SU-DHL-6 (cell line): ENCODE data around the gene NSRP1.

Experiments used
- H2AFZ ChIP-seq: fragments of 200-600 bp; sonication (generic); 2 replicates; pipeline ENCODE4 v1.6.1; 2014; ENCODE audit warnings: low read depth, mild to moderate bottlenecking, moderate library complexity, mixed read lengths, antibody characterized with exemption, low read length; ENCODE audit not compliant: severe bottlenecking
- H3F3A ChIP-seq: fragments of 200-600 bp; shearing (Covaris generic); 2 replicates; pipeline ENCODE4 v1.6.0; 2016; ENCODE audit warnings: antibody characterized with exemption, mild to moderate bottlenecking; ENCODE audit not compliant: insufficient read depth
- H3K27ac ChIP-seq: fragments of 200-600 bp; sonication (generic); 2 replicates; pipeline ENCODE4 v1.5.1; 2016; ENCODE audit warnings: low read depth, mild to moderate bottlenecking, low read length, moderate library complexity, mixed read lengths
- H3K27me3 ChIP-seq: fragments of 200-600 bp; sonication (generic), shearing (Covaris generic); 2 replicates; pipeline ENCODE4 v1.6.0; 2014; ENCODE audit warnings: mild to moderate bottlenecking, low read length
- H3K36me3 ChIP-seq: fragments of 200-600 bp; sonication (generic); 2 replicates; pipeline ENCODE4 v1.6.1; 2014; ENCODE audit warnings: mild to moderate bottlenecking, low read length, mixed read lengths
- H3K4me2 ChIP-seq: fragments of 300-600, 200-600 bp; shearing (Covaris generic), sonication (generic); 2 replicates; pipeline ENCODE4 v1.6.0; 2014; ENCODE audit warnings: low read length, low read depth, mild to moderate bottlenecking; ENCODE audit not compliant: poor library complexity, severe bottlenecking
- H3K4me3 ChIP-seq: fragments of 200-600 bp; sonication (generic); 2 replicates; pipeline ENCODE4 v1.5.1; 2014; ENCODE audit warnings: antibody characterized with exemption, low read length, mild to moderate bottlenecking, mixed read lengths; ENCODE audit not compliant: insufficient read depth, poor library complexity, severe bottlenecking
- H3K79me2 ChIP-seq: fragments of 200-600 bp; sonication (generic); 2 replicates; pipeline ENCODE4 v1.6.1; 2014; ENCODE audit warnings: mild to moderate bottlenecking, low read length, moderate library complexity; ENCODE audit not compliant: insufficient read depth
- H3K9ac ChIP-seq: fragments of 200-600 bp; sonication (generic); 2 replicates; pipeline ENCODE4 v1.7.0; 2014; ENCODE audit warnings: mild to moderate bottlenecking, low read length
- H3K9me2 ChIP-seq: fragments of 200-600 bp; sonication (generic); replicated peaks from 2 replicates; pipeline ENCODE4 v1.6.1; 2014; ENCODE audit warnings: low read length; ENCODE audit not compliant: insufficient read depth
- H3K9me3 ChIP-seq: fragments of 200-600 bp; sonication (generic); 2 replicates; pipeline ENCODE4 v1.6.1; 2014; ENCODE audit warnings: low read length, mixed read lengths; ENCODE audit not compliant: insufficient read depth
- H4K20me1 ChIP-seq: fragments of 200-600 bp; sonication (generic); 2 replicates; pipeline ENCODE4 v1.6.1; 2014; ENCODE audit warnings: low read depth, mild to moderate bottlenecking, antibody characterized with exemption, low read length, moderate library complexity, mixed read lengths
- CTCF ChIP-seq: fragments of 200-600 bp; sonication (generic); IDR thresholded peaks from one replicate; pipeline ENCODE4 v1.5.1; 2017; ENCODE audit warnings: antibody characterized with exemption, mild to moderate bottlenecking, low read length, moderate library complexity; ENCODE audit not compliant: insufficient read depth, poor library complexity, severe bottlenecking
- EZH2phosphoT487 ChIP-seq: fragments of 200-600 bp; sonication (generic), shearing (Covaris generic); conservative IDR thresholded peaks from 2 replicates; pipeline ENCODE4 v1.6.1; 2018; ENCODE audit warnings: mild to moderate bottlenecking, antibody characterized with exemption, low read length, moderate library complexity, mixed read lengths

NSRP1 gene

GRCh38 chr17:30222251-30222650 is 105.6 kb downstream of the NSRP1 start:
- no peak overlapping the region for H2AFZ ChIP-seq
- H3K9ac ChIP-seq: no peak overlapping the region
- TF ChIP-seq CTCF (no peak), EZH2phosphoT487 (no peak)

GRCh38 chr17:30222721-30223175 is 106.1 kb downstream of the NSRP1 start:
- Histone ChIP-seq H4K20me1 (no peaks in the 10 kb centered on the region), H3K4me3 (no peak overlapping the region), H3K79me2 (no peaks in the 10 kb centered on the region), H3F3A (no peaks in the 10 kb centered on the region), H3K27me3 (no peaks in the 10 kb centered on the region), H3K9me2 (no peaks in the 10 kb centered on the region), H3K9me3 (no peaks in the 10 kb centered on the region), H3K36me3 (no peaks in the 10 kb centered on the region), H3K4me2 (no peak overlapping the region), H2AFZ (no peak overlapping the region), H3K9ac (no peak overlapping the region), H3K27ac (no peak overlapping the region)
- TF ChIP-seq CTCF (no peak), EZH2phosphoT487 (no peak)

More at GRCh38 chr17:30222251-30222650, 105.6 kb downstream of the NSRP1 start:
- Histone ChIP-seq H3K79me2 (no peaks in the 10 kb centered on the region), H3K4me3 (no peak overlapping the region), H3F3A (no peaks in the 10 kb centered on the region), H3K9me3 (no peaks in the 10 kb centered on the region), H3K4me2 (no peak overlapping the region), H4K20me1 (no peaks in the 10 kb centered on the region), H3K27me3 (no peaks in the 10 kb centered on the region), H3K9me2 (no peaks in the 10 kb centered on the region), H3K27ac (no peak overlapping the region), H3K36me3 (no peaks in the 10 kb centered on the region)

- no peaks in the 10 kb centered on the region for H3K9me3 ChIP-seq
- no peak overlapping the region for H2AFZ ChIP-seq
- no peak overlapping the region for H3K4me3 ChIP-seq
- no peaks in the 10 kb centered on the region for H3F3A ChIP-seq
- H3K79me2 ChIP-seq: no peaks in the 10 kb centered on the region
- H3K9ac ChIP-seq: no peak overlapping the region
- no peaks in the 10 kb centered on the region for H3K9me2 ChIP-seq
- no peak overlapping the region for H3K27ac ChIP-seq
- no peak overlapping the region for H3K4me2 ChIP-seq
- no peaks in the 10 kb centered on the region for H3K27me3 ChIP-seq
- H3K36me3 ChIP-seq: no peaks in the 10 kb centered on the region
- TF ChIP-seq CTCF: no peak
- TF ChIP-seq EZH2phosphoT487: no peak
- no peaks in the 10 kb centered on the region for H4K20me1 ChIP-seq
These were observed 107.9 kb downstream of the NSRP1 start for GRCh38 chr17:30224419-30224960.
